GM18951 (cell line): ENCODE results near the gene KPNA5.
"Not testable (repeated sequence)": the region's sequence is repeated elsewhere in the genome, so short reads cannot be mapped to it uniquely, and the experiment has no call there.

ENCODE experiments used
- POLR2A ChIP-seq: IDR thresholded peaks from 4 replicates; pipeline ENCODE4 v1.6.1; 2011; ENCODE audit warnings: mild to moderate bottlenecking; ENCODE audit not compliant: insufficient read length, insufficient read depth; ENCODE audit errors: extremely low read depth
- in situ Hi-C: fragments of 300-500 bp; cut with MboI; formaldehyde crosslinking; loops from one replicate; pipeline ENCODE4 v1.12.0; 2022; ENCODE audit warnings: low sequenced_read_pairs, mixed read lengths, inconsistent platforms; ENCODE audit not compliant: unreplicated experiment

KPNA5 gene

DNA sequence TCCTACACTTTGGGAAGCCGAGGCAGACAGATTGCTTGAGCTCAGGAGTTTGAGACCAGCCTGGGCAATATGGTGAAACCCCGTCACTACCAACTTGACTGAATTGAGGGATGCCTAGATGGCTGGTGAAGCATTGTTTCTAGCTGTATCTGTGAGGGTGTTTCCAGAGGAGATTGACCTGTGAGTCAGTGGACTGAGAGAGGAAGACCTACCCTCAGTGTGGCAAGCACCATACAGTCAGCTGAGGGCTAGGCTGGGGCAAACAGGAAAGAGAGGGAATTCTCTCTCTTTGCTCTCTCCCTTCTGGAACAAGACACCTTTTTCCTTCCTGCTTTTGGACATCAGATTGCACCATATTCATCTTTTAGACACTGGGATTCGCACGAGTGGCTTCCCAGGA lies 8.7 kb upstream of the KPNA5 start:
- no peak for TF ChIP-seq POLR2A
- in situ Hi-C loops: loop anchor here (25.0 kb wide), 1 partner anchor 410 kb away; the partner anchor contains the start of gene TSPYL4

DNA sequence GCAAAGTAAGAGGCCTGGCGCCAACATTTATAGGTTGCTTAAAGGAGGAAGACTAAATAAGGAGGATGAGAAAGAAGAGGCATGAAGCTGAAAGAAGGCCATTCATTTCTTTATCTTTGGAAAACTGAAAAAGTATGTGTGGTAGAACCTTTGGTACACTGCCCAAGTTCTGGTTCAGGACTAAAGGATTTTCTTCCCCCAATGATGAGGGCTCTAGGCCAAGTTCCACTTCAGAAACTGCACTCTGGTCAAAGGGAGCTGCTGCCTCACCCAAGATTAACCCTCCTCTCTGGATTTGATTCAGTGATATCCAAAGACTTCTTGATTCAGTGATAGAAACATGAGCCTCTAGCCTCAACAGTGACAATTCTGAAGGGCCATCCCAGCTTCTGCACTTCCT lies 5.0 kb upstream of the KPNA5 start:
- in situ Hi-C loops: no loop called here
- TF ChIP-seq POLR2A: no peak

DNA sequence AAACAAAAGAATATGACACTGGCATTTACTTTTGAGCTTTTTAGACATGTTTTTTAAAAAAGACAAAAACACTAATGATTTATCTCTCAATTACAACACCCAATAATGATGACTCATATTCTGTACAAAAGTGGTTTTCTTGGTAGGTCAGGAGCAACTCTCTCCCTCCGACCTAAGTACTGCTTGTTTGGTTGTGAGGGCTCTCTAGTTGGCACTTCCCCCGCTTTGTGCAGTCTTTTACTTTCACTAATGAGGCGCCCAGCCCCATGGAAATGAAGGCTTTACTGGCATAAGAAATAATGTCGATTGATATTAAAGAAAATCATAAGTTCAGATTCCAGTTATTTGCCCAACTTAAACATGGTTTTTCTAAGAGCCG lies 1.3 kb downstream of the KPNA5 start:
- in situ Hi-C loops: no loop called here
- TF ChIP-seq POLR2A: no peak

GRCh38 chr6:116685437-116685993 lies 4.5 kb downstream of the KPNA5 start:
- in situ Hi-C loops: no loop called here
- TF ChIP-seq POLR2A: no peak

DNA sequence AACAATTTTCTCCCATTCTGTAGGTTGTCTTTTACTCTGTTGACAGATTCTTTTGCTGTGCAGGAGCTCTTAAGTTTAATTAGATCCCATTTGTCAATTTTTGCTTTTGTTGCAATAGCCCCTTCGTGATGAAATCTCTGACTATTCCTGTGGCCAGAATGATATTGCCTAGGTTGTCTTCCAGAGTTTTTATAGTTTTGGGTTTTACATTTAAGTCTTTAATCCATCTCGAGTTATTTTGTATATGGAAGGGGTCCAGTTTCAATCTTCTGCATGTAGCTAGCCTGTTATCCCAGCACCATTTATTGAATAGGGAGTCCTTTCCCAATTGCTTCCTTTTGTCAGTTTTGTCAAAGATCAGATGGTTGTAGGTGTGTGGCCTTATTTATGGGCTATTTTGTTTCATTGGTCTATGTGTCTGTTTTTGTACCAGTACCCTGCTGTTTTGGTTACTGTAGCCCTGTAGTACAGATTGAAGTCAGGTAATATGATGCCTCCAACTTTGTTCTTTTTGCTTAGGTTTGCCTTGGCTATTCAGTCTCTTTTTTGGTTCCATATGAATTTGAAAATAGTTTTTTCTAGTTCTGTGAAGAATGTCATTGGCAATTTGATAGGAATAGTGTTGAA lies 5.6 kb downstream of the KPNA5 start:
- in situ Hi-C loops: not testable (repeated sequence)

DNA sequence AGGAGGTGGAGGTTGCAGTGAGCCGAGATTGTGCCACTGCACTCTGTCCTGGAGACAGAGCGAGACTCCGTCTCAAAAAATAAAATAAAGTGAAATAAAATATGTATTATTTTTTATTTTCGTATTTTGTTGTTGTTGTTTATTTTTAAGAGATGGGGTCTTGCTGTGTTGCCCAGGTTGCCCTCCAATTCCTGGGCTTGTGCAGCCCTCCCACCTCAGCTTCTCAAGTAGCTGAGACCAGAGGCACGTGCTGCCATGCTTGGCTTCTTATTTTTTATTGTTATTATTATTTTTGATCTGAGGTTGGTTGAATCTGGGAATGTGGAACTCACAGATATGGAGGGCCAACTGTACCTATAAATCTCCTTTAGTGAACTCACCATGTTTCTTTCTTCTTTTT lies 10.1 kb downstream of the KPNA5 start:
- in situ Hi-C loops: no loop called here
- no peak for TF ChIP-seq POLR2A

- in situ Hi-C loops: not testable (repeated sequence)
These were observed 11.9 kb downstream of the KPNA5 start for GRCh38 chr6:116692873-116693272.

GRCh38 chr6:116693275-116693674 lies 12.3 kb downstream of the KPNA5 start:
- in situ Hi-C loops: not testable (repeated sequence)

DNA sequence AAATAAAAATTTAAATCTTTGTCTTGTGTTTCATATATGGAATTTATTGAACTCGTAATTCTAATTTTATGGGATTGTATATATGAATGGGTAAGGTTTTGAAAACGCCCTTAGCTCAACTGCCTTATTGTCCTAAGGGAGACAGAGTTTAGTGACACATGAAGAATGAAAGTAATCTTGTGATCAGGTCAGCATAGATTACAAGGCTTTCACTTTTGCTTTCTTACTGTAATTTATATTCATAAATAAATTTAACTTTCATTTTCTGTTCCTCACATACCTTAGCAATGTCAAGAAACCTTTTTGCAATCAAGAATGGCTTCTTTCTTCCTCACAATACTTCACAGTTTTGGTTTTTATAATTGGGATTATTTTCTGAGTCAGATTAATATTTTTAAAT lies 14.4 kb downstream of the KPNA5 start:
- TF ChIP-seq POLR2A: no peak
- in situ Hi-C loops: no loop called here

GRCh38 chr6:116697480-116697879 lies 16.5 kb downstream of the KPNA5 start:
- in situ Hi-C loops: no loop called here
- TF ChIP-seq POLR2A: no peak

DNA sequence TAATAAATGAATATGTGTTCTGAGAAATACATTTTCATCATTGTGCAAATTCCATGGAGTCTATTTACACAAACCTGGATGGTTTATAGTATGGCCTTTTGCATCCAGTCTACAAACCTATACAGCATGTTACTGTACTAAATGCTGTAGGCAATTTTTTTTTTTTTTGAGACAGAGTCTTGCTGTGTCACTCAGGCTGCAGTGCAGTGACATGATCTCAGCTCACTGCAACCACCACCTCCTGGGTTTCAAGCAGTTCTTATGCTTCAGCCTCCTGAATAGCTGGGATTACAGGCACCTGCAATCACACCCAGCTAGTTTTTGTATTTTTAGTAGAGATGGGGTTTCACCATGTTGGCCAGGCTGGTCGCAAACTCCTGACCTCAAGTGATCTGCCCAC lies 22.9 kb downstream of the KPNA5 start:
- in situ Hi-C loops: not testable (repeated sequence)

DNA sequence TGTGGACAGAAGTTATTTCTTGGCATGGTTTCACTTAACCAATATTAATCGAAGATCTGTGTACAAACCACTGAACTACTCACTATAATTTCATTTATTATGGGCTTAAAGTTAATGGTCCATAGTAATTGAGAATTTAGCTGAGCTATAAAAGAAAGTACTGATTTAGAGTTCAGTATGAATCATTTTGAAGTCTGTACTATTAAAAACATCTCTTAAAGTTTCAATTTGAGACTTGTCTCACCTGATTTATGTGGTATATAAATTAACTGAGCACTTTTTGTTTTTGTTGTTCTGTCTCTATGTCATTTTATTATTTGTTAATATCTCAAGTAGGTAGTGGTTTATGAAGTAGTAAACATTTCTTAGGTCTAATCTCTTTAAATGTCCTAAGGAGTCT lies 24.9 kb downstream of the KPNA5 start:
- TF ChIP-seq POLR2A: no peak
- in situ Hi-C loops: no loop called here

DNA sequence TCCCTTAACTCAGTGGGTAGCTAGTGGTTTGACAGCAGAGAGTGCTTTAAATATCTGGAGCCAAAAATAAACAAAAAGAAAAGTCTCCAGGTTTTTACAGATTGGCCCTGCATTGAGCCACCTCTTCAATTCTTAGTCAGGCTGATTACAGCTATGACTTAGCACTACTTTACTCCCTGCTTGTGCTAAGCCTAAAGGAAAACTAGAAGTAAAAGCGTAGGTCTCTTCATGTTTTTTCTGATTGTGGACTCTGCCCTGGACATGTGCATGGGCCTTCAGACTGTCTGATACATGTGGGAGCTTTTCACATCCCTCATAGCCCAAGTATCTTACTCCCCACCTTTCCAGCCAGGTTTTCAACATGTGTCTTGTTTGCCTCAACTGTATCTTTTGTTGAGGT lies 33.3 kb downstream of the KPNA5 start:
- no peak for TF ChIP-seq POLR2A

GRCh38 chr6:116714761-116715160 lies 33.8 kb downstream of the KPNA5 start:
- in situ Hi-C loops: no loop called here
- no peak for TF ChIP-seq POLR2A

More for the DNA sequence above, 33.3 kb downstream of the KPNA5 start:
- in situ Hi-C loops: no loop called here

GRCh38 chr6:116726947-116727346 lies 45.9 kb downstream of the KPNA5 start:
- no peak for TF ChIP-seq POLR2A

More at GRCh38 chr6:116726947-116727346, 45.9 kb downstream of the KPNA5 start:
- in situ Hi-C loops: no loop called here
